Sigmoid colon (tissue), 7 donors: Measurements from ENCODE around the gene WASF3. TPM values are rescaled to one million over a fixed set of nuclear protein-coding genes. Genes with fewer than 3 reads are reported as not detected.

ENCODE experiments used
- DNase-seq: peaks from one replicate; pipeline ENCODE4 v3.0.0-alpha.2; 2019
- H3K27ac ChIP-seq, 4 donors: fragments of 200-600 bp; sonication (generic); one replicate each; pipeline ENCODE4 v1.5.1; 2016 to 2019; ENCODE audit warnings: mild to moderate bottlenecking in 1 of 4
- H3K27me3 ChIP-seq, 3 donors: fragments of 200-600 bp; sonication (generic); one replicate each; pipeline ENCODE4 v1.5.1; 2019; ENCODE audit warnings: mild to moderate bottlenecking in 1 of 3
- H3K36me3 ChIP-seq, 4 donors: fragments of 200-600 bp; sonication (generic); one replicate each; pipeline ENCODE4 v1.5.1; 2016 to 2019
- H3K4me1 ChIP-seq, 4 donors: fragments of 200-600 bp; sonication (generic); one replicate each; pipeline ENCODE4 v1.5.1; 2017 to 2019
- H3K4me3 ChIP-seq, 4 donors: fragments of 200-600 bp; sonication (generic); one replicate each; pipeline ENCODE4 v1.5.1; 2017 to 2019; ENCODE audit warnings: mild to moderate bottlenecking in 2 of 4, moderate library complexity in 1 of 4
- H3K9me3 ChIP-seq, 4 donors: fragments of 200-600 bp in 3 of 4; sonication (generic) in 3 of 4; one replicate each; pipeline versions ENCODE4 v1.5.1 to v1.6.1; 2013 to 2019
- CTCF ChIP-seq, 4 experiments: fragments of 450-650 bp in 3 of 4; fragments of 200-600 bp in 1 of 4; IDR thresholded peaks; one replicate each; pipeline ENCODE4 v1.5.1; 2016 to 2019; ENCODE audit warnings: antibody characterized with exemption in 4 of 4, mild to moderate bottlenecking in 3 of 4, moderate library complexity in 2 of 4
- EP300 ChIP-seq, 4 donors: sonication (generic); formaldehyde crosslinking; IDR thresholded peaks; one replicate each; pipeline ENCODE4 v1.6.1; 2017; ENCODE audit warnings: antibody characterized with exemption in 4 of 4
- POLR2A ChIP-seq, 2 donors: fragments of 450-650 bp; IDR thresholded peaks; one replicate each; pipeline ENCODE4 v1.6.1; 2016; ENCODE audit warnings: antibody characterized with exemption in 2 of 2, mild to moderate bottlenecking in 2 of 2, moderate library complexity in 2 of 2
- POLR2AphosphoS5 ChIP-seq, 4 donors: sonication (generic); formaldehyde crosslinking; IDR thresholded peaks; one replicate each; pipeline ENCODE4 v1.6.1; 2017; ENCODE audit warnings: antibody characterized with exemption in 4 of 4
- WGBS, 2 donors: extraction: QIAGEN DNeasy Blood & Tissue Kit; methylation state at CpG; one replicate each; pipeline ENCODE4 v1.1.7; 2013; 5-methylcytosine and 5-hydroxymethylcytosine counted together
- intact Hi-C: fragments of 100-400 bp; cut with DNase I; formaldehyde crosslinking; loops from one replicate; pipeline ENCODE4 v1.15.1; 2023
- polyA plus RNA-seq, 3 donors: library from polyadenylated mRNA; stranded (reverse); fragments of 200-250 nt; gene quantifications; one replicate each; pipeline ENCODE4 v1.2.3, GENCODE V29; 2013
- total RNA-seq, 4 donors: library from RNA; depleted of rRNA; stranded (reverse); fragments of >200 nt; gene quantifications; one replicate each; pipeline ENCODE4 v1.1.0, GENCODE V29; 2016
- donor health status: healthy with polysubstance abuse.
- donor health status: Bipolar disorder and iron deficiency.
- donor health status: healthy.

The WASF3 gene
- total and polyA plus RNA-seq, 7 donors: 0.92 to 17.1 (median 12.4) TPM

GRCh38 chr13:26697069-26697955 lies 139.8 kb downstream of the WASF3 start:
- H3K9me3 ChIP-seq: no peaks in the 10 kb centered on the region
- intact Hi-C loops: loop anchor here (5.0 kb wide), 3 partner anchors 140 to 1125 kb away; partner anchors contain the start of gene WASF3
- TF ChIP-seq CTCF (IDR thresholded peaks at IDR 0.05): no peak
- TF ChIP-seq POLR2A (IDR thresholded peaks at IDR 0.05): no peak
- no peak for TF ChIP-seq EP300 (IDR thresholded peaks at IDR 0.05)
- TF ChIP-seq POLR2AphosphoS5 (IDR thresholded peaks at IDR 0.05): no peak
- H3K27me3 ChIP-seq: no peaks in the 10 kb centered on the region
- no peaks in the 10 kb centered on the region for H3K36me3 ChIP-seq
- no peak overlapping the region for H3K27ac ChIP-seq
- no peak overlapping the region for H3K4me3 ChIP-seq
- H3K4me1 ChIP-seq: no peaks in the 10 kb centered on the region
- WGBS, 2 donors: 92% methylated on average over 21 of the region's 21 CpGs
- no peak for DNase-seq

GRCh38 chr13:26698392-26699196 lies 141.1 kb downstream of the WASF3 start:
- TF ChIP-seq EP300 (IDR thresholded peaks at IDR 0.05) (no peak), POLR2A (IDR thresholded peaks at IDR 0.05) (no peak), CTCF (IDR thresholded peaks at IDR 0.05) (peak; percentile 83 to 95 (median 94))
- DNase-seq: peak; percentile 91
- no peaks in the 10 kb centered on the region for H3K36me3 ChIP-seq
- no peaks in the 10 kb centered on the region for H3K4me1 ChIP-seq
- no peaks in the 10 kb centered on the region for H3K27me3 ChIP-seq
- H3K4me3 ChIP-seq: peak overlapping the region in 1 of 4 donors; percentile 18
- intact Hi-C loops: loop anchor here (1.0 to 5.0 kb wide), 4 partner anchors 141 to 1126 kb away; partner anchors contain the start of gene WASF3
- H3K27ac ChIP-seq: no peak overlapping the region
- no peaks in the 10 kb centered on the region for H3K9me3 ChIP-seq
- WGBS, 2 donors: 12 to 23% methylated on average over 29 of the region's 29 CpGs

GRCh38 chr13:26699197-26699490 lies 141.7 kb downstream of the WASF3 start:
- Histone ChIP-seq H3K4me1 (no peaks in the 10 kb centered on the region), H3K9me3 (no peaks in the 10 kb centered on the region), H3K36me3 (no peaks in the 10 kb centered on the region), H3K27me3 (no peaks in the 10 kb centered on the region), H3K27ac (no peak overlapping the region), H3K4me3 (no peak overlapping the region)
- intact Hi-C loops: loop anchor here (5.0 kb wide), 3 partner anchors 142 to 1127 kb away; partner anchors contain the start of gene WASF3
- TF ChIP-seq POLR2AphosphoS5 (IDR thresholded peaks at IDR 0.05) (no peak), EP300 (IDR thresholded peaks at IDR 0.05) (no peak), CTCF (IDR thresholded peaks at IDR 0.05) (no peak), POLR2A (IDR thresholded peaks at IDR 0.05) (no peak)
- WGBS, 2 donors: 95 to 98% methylated on average over 2 of the region's 2 CpGs
- no peak for DNase-seq

- intact Hi-C loops: no loop called here
- H3K27me3 ChIP-seq: no peaks in the 10 kb centered on the region
- no peaks in the 10 kb centered on the region for H3K9me3 ChIP-seq
- no peak overlapping the region for H3K27ac ChIP-seq
- no peak for DNase-seq
- no peak overlapping the region for H3K4me3 ChIP-seq
- WGBS, 2 donors: 79 to 88% methylated on average over 4 of the region's 4 CpGs
- no peaks in the 10 kb centered on the region for H3K4me1 ChIP-seq
- TF ChIP-seq EP300 (IDR thresholded peaks at IDR 0.05) (no peak), POLR2AphosphoS5 (IDR thresholded peaks at IDR 0.05) (no peak), CTCF (IDR thresholded peaks at IDR 0.05) (no peak), POLR2A (IDR thresholded peaks at IDR 0.05) (no peak)
- no peaks in the 10 kb centered on the region for H3K36me3 ChIP-seq
These were observed 148.1 kb downstream of the WASF3 start for GRCh38 chr13:26705536-26705935.
